ENCODE results near the gene ERCC6.
A peak's percentile ranks its signal among the peaks of the same experiment; 100 is the strongest.

Gene ERCC6

DNA sequence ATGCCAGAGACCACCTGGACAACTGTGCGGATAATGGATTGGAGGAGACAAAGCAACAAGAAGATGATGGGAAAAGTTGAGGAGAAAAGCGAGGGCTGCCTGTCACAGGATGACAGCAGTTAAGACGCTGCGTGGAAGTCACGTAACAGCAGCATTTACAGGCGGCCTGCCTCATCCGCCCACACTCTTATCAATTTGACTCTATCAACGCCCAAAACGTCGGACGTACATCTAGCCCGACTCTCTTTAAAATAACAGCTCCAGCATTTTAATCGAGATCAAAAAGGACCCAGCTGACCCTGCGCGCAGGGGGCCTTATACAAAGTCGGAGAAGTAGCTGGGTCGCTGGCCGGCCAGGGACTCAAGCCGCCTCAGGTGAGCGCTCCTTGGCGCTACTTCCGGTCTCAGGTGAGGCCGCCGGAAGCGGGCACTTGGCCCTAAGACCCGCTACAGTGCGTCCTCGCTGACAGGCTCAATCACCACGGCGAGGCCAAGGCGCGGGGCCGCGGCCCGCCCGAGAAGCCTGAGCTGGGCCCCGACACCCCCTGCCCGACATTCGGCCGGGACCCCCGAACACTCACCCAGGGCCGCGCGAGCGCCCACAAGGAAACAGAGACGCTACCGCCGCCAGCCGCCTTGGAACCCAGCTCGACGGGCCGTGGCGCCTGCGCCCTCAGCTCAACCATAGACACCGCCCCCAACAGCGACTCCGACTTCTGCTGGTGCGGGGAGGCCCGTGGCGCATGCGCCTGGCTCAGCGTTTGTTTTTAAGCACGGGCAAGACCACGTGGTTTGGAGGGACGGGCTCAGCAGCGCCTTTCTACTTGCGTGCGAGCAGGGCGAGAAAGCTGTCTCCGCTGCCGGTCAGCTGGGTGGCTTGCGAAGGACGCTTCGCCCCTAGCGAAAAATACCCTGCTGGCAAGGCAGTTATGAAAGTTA lies at the start of gene ERCC6:
Gene ERCC6 (minus strand): TSS at position 741 of the 939 bp plus-strand sequence.
- peak; percentile 90 to 92 for DNase-seq

DNA sequence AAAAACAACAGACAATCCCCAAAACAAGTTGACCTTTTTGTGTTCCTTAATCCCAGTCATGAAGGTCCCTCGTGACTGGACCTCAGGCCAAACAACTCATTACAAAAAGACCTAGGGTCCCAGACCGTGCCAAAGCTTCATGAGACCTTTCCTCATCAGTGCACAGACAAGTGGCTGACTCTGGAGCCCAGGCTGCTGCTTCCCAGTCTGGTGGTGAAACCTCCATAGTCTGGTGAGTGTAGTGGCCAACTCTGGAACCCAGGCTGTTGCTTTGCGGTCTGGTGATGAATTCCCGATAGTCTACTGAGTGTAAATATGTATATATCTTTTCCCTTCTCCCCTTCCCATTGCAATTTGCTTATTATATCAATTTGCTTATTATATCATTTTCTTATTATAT lies 49.1 kb upstream of the ERCC6 start:
- no peak for DNase-seq

DNA sequence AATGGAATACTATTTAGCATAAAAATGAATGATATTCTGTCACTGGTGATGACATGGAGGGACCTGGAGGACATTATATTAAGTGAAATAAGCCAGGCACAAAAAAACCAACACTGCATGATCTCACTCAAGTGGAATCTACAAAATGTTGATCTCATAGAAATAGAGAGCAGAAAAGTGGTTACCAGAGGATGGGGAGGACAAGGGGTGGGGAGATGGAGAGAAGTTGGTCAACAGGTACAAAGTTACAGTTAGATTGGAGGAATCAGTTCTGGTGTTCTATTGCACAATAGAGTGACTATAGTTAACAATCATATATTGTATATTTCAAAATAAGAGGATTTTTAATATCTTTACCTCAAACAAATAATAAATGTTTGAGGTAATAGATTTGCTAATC lies 46.5 kb upstream of the ERCC6 start:
- no peak for DNase-seq

DNA sequence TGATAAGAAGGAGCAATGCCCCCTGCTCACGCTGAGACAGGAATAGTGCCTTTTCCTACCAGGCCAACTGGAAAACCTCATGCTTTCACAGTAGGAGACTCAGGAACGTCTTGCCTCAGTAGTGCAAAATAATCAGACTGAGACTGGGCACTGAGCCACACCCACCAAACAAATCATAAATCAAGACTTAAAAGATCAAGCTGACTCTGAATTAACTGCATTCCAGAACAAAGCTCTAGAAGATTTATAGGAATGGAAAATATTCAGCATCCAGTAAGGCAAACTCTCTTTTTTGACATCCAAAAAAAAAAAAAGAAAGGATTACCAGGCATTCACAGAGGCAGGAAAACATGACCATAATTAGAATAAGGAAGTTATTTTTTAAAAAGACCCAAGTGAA lies 40.7 kb upstream of the ERCC6 start:
- DNase-seq, result no peak

DNA sequence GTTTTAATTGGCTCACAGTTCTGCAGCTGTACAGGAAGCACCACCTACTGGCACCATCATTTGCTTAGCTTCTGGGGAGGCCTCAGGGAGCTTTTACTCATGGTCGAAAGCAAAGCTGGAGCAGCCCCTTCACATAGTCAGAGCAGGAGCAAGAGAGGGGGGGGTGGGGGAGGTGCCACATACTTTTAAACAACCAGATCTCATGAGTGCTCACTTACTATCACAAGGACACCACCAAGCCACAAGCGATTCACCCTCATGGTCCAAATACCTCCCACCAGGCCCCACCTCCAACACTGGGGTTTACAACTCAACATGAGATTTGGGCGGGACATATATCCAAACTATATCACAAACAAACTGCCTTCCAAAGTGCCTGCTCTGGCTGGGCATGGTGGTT lies 39.5 kb upstream of the ERCC6 start:
- DNase-seq, result no peak

DNA sequence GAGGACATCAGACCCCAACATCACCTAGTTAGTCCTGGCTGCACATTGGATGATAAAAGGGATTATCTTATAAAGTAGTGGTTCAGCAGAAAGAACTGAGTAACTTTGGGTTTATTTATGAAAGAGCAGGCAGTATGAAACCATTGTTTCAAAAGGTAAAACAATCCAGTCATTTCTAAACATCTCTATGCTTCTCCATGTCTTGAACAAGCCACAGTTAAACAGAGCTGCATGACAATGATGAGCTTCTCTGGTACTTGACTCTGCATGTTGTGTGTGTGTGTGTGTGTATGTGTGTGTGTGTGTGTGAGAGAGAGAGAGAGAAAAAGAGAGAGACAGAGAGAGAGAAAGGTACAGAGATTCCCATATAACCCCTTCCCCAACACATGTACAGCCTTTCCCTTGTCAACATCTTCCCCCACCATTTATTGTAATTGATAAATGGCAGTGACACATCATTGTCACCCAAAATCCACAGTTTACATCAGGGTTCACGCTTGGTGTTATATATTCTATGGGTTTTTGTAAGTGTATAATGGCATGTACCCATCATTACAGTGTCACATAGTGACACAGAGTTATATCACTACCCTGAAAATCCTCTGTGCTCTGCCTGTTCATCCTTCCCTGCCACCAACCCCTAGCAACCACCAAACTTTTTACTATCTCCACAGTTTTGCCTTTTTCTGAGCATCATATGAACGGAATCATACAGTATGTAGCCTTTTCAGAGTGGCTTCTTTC lies 38.4 kb upstream of the ERCC6 start:
- DNase-seq, result no peak

DNA sequence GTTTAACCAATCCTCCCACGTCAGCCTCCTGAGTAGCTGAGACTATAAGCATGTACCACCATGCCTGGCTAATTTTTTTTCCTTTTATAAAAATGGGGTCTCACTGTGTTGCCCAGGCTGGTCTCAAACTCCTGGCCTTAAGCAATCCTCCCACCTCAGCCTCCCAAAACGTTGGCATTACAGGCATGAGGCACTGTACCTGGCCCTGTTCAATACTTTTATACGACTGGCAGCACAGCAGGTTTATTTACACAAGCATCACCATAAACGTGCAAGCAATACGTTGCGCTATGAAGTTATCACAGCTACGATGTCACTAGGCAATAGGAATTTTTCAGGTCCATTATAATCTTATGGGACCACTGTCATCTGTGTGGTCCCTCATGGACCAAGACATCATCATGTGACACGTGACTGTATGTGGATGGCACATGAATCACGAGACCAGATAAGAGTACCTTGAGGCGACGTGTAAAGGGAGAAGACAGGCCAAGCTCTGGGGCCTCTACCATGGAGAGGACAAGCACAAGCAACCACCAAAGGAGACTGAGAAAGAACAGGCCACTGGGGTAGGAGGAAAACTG lies 36.7 kb upstream of the ERCC6 start:
- no peak for DNase-seq

DNA sequence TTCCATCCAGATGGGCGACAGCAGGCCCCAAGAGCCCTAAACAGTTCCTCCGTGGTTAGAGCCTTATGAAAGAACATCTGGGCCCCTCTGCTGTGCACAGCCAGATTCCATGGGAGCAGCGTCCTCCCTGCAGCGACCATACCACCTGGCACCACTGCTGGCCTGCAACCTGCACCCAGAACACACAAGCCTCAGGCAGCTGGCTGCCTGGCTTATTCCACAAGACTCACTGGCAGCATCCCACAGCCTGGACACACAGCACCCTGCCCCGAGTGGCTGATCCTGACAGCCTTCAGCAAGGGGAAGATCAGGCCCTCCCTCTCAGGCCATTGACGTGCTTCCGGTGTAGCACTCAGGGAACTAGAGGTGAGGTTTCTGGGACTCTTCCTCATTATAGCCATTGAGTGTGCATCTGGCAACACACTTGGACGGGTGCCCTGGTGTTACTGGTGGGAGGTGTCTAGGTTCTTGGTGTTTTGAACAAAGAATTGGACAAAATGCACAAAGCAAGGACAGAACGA lies 33.7 kb upstream of the ERCC6 start:
- no peak for DNase-seq

DNA sequence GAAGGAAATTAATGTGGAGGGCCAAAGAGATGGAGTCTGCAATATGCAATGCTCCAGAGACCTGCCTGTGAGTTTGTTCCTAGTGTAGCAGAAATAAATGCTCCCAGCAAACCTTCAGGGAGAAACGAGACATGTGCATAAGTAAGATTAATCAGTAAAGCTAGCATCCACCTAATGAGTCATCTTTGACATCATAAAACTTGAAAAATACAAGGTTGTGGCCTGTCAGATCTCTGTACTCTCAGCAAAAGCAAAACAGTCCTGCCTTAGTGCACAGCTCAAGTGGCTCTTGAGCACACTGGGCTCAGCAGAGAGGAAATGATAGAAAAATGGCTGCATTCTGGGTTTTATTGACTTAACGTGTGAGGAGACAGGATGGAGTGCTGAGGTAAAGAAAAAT lies 32.5 kb upstream of the ERCC6 start:
- no peak for DNase-seq

DNA sequence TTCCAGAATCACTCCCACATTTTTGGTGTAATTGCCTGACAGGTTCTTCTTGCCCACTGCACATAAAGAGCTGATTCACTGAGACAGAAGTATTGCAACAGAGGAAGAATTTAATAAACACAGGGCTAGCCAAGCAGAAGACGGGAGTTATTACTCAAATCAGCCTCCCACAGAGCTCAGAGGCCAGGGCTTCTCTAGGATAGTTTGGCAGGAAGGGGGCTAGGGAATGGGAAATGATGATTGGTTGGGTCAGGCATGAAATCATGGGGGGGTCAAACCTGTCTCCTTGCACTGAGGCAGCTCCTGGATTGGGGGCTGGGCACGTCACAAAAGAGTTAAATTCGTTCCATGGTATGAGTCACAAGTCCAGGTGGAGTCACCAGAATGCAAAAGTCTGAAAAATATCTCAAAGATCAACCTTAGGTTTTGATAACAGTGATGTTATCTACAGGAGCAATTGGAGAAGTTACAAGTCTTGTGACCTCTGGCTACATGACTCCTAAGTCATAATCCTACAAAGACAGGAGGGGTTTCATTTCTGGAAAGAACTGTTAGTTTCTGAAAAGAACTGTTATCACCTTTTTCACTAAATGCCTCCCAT lies 30.2 kb upstream of the ERCC6 start:
- DNase-seq, result no peak

DNA sequence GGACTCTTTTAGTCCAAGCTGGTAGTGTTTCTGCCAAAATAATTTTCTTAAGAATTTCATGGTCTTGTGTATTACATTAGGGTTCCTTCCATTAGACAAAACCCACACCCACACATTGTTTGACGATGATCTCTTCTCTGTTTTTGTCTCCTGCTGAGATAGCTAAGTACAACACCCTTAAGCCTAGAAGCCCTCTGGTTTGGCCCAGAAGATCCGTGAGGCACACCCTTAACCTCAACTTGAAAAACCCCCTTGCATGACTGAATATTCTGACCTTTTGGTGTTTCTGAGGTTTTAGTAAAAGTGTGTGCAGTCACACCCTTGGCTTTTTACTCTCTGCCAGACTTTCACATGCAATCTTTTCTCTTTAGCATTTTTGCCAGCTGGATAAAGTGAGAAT lies 29.3 kb upstream of the ERCC6 start:
- DNase-seq, result no peak

DNA sequence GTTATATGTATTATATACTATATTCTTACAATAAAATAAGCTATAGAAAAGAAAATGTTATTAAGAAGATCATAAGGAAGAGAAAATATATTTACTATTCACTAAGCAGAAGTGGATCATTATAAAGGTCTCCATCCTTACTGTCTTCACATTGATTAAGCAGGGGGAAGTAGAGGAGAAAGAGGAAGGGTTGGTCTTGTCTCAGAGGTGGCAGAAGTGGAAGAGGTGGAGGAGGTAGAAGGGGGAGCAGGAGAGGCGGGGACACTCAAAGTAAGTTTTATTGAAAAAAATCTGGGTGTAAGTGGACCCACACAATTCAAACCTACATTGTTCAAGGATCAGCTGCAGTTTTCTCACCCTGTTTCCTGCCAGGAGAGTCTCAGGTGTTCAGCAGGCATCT lies 28.9 kb upstream of the ERCC6 start:
- no peak for DNase-seq

DNA sequence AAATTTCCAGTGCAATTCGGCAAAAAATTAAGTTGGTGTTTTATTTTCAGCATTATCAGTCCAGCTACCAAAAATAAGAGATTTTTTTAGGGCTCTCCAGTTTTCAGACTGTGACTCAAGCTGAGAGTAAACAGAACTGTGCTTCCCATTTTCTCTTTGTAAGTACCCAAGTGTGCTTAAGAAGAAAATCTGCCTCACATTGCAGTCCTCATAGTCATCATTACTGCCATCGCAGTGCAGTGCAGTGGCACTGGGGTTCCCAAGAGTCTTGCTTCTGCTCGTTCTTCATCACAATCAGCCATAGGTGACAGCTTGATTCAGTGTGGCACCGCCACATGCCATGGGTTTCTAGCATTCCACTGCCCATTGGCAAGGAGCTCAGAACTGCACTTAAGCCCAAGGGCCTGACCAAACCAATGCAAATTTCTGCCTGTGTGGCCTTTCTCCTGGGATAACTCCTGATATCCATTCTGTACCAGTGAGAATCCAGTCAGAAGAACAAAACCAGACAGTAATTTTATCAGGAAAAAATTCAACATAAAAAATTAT lies 25.6 kb upstream of the ERCC6 start:
- DNase-seq, result no peak

DNA sequence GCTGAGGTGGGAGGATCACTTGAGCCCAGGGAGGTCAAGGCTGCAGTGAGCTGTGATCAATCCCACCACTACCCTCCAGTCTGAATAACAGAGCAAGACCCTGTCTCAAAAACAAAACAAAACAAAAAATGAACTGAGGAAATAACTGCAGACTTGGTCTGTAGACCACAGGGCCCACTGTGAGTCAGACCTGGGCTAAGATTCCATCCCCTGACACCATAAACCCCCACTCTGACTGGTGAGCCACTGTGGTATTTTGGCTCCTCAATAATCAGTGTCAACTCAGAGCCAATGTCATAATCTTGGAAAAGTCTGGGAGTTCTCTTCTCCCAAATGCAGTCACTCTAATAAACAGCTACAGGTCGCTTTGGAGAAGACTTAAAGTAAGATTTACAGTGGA lies 24.0 kb upstream of the ERCC6 start:
- DNase-seq, result no peak

DNA sequence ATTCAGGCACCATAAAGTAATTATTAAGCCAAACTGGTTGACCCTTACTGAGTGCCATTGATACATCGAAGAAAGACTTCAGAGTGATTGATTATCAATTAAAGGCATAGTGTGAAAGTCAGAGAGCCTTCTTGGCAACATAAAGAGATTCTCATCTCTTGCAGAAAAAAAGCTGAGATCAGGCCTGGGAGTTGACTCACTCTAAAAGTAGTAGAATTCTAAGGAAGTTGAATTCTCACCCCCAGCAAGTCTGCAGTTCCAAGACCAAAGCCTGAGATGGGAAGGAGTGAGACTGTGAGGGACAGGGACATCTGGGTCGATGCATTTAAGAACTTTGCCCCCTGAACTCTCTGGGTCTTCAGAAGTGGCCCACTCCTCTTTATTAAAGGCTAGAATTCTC lies 21.6 kb upstream of the ERCC6 start:
- DNase-seq, result no peak

DNA sequence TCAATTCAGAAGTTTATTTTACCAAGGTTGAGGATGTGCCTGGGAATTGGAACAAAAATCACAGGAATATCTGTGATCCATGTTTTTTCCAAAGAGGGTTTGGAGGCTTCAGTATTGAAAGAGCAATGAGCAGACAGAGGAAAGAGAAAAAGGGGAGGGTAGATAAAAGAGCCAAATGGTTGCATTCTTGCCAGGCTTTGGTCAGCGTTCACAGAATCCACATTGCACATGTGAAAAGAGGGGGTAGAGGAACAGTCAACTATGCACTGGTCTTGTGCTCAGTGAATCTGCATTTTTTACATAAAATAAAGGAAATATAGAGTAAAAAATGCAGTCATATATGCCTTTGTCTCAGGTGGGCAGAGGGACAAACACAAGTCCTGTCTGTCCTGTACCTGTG lies 20.6 kb upstream of the ERCC6 start:
- no peak for DNase-seq

DNA sequence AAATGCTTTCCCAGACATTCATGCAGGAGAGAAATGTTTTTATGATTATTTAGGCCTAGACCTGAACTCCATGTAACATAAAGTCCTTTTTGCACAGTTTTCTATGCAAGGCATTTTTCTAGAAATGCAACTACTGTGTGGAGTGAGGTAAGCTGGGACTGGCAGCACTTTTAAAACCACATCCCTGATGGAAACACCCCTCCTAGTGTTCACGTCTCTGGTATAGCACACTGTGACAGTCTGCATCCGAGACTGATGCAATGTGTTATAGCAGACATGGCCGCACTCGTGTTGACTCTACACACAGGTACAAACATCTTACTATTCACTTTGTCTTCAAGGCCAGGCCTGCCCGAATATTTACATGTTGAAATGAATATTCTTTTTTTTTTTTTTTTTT lies 19.3 kb upstream of the ERCC6 start:
- DNase-seq, result no peak

DNA sequence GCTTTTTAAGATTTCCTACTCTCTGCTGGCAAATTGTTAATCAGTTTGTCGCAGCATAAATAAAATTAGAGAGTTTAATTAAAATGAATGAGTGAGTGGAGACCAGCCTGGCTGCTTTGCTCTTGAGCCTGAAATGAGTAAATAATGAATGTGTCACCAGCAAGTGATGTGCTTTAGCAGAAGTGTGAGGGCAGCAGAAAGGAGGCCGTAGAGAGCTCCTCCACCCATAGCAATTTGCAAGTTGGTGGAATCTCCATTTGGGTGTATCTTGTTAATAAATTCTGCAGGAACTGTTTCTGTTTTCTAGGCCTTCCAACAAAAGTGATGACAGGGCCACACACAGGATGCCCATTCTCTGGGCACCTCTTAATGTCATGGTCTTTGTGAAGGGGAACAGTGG lies 18.8 kb upstream of the ERCC6 start:
- DNase-seq, result no peak

DNA sequence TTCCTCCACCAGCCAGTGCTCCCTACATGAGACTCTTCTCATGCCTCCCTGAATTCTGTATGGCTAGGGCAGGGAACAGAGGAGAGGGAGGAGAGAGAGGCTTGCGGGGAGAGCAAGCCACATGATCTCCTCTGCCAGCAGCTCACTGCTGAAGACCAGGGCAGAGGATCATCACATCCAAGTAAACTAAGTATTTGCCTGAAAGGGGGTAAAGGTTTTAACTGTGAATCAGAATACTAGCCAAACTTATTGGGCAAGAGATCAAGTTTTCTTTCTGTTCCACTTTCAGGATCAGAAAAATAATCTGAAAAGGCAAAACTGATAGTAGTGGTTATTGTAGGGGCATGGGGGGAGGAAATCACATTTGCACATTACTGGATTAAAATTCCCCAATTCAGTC lies 17.8 kb upstream of the ERCC6 start:
- no peak for DNase-seq

DNA sequence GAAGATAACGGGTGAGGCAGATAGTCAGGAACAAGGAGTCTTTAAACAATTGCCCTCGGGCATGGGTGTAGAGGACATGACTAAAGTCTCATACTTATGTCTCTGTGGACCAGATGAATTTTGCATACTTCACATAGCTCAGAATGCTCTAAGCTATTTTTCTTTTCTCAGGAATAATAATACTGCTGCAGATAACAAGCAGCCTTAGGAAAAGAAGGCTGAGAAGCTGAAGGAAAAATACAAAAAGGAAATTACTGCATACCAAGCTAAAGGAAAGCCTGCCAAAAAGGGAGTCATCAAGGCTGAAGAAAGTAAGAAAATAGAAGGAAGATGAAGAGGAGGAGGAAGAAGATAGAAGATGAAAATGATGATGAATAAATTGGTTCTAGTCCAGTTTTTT lies 13.4 kb upstream of the ERCC6 start:
- DNase-seq, result no peak

DNA sequence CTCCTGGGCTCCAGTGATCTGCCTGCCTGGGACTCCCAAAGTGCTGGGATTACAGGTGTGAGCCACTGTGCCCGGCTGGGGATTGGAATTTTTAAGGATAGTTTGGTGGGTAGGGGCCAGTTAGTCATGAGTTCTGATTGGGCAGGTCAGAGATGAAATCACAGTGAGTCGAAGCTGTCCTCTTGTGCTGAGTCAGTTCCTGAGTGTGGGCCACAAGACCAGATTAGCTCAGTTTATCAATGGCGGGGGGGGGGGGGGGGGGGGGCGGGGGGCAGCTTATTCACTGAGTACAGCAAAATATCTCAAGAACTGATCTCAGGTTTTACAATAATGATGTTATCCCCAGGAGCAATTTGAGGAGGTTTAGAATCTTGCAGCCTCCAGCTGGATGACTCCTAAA lies 11.6 kb upstream of the ERCC6 start:
- no peak for DNase-seq

DNA sequence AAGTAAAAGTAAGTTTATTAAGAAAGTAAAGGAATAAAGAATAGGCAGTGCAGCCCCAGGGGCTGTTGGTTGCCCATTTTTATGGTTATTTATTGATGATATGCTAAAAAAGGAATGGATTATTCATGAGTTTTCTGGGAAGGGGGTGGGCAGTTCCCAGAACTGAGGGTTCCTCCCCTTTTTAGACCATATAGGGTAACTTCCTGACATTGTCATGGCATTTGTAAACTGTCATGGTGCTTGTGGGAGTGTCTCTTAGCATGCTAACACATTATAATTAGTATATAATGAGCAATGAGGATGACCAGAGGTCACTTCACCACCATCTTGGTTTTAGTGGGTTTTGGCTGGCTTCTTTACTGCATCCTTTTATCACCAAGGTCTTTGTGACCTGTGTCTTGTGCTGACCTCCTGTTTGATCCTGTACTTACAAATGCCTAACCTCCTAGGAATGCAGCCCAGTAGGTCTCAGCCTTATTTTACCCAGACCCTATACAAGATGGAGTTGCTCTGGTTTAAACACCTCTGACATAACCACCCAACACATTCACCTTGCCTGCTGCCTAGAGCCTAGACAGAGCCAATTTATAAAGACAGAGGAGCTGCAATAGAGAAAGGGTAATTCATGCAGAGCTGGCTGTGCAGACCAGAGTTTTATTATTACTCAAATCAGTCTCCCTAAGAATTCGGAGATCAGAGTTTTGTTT lies 10.9 kb upstream of the ERCC6 start:
- no peak for DNase-seq
